ENCODE data around the gene GUCY1A2. TPM values are rescaled to one million over a fixed set of nuclear protein-coding genes. Genes with fewer than 3 reads are reported as not detected.
"Not testable (repeated sequence)": the region's sequence is repeated elsewhere in the genome, so short reads cannot be mapped to it uniquely, and the experiment has no call there.

Gene GUCY1A2
- total RNA-seq, 6 experiments from 2014 or later = 1.1 to 4.9 (median 2.5) TPM

DNA sequence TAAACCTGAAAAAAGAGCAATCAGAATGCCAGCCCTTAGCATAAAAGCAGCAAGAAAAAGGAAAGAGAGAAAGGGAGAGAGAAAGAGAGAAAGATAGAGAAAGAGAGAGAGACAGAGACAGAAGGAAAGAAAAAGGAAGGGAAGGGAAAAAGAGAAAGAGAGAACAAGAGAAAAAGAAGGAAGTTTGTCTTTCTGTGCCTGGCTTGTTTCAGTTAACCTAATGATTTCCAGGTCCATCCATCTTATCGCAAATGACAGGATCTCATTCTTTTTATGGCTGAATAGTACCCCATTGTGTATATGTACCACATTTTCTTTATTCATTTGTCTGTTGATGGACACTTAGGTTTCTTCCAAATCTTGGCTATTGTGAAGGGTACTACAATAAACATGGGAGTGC lies 230.8 kb downstream of the GUCY1A2 start:
- H3K4me3 ChIP-seq = no peak overlapping the region
- no peak overlapping the region for H3K27ac ChIP-seq
- WGBS (ENCODE audit: insufficient coverage, low coverage, low lambda C conversion rate, missing lambda C conversion rate) = 100% methylated on average over 1 of the region's 1 CpG
- H3K27me3 ChIP-seq = no peaks in the 10 kb centered on the region
- intact Hi-C loops (cut with DNase I) = no loop called here
- TF ChIP-seq, protein P1, sequence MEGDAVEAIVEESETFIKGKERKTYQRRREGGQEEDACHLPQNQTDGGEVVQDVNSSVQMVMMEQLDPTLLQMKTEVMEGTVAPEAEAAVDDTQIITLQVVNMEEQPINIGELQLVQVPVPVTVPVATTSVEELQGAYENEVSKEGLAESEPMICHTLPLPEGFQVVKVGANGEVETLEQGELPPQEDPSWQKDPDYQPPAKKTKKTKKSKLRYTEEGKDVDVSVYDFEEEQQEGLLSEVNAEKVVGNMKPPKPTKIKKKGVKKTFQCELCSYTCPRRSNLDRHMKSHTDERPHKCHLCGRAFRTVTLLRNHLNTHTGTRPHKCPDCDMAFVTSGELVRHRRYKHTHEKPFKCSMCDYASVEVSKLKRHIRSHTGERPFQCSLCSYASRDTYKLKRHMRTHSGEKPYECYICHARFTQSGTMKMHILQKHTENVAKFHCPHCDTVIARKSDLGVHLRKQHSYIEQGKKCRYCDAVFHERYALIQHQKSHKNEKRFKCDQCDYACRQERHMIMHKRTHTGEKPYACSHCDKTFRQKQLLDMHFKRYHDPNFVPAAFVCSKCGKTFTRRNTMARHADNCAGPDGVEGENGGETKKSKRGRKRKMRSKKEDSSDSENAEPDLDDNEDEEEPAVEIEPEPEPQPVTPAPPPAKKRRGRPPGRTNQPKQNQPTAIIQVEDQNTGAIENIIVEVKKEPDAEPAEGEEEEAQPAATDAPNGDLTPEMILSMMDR (IDR thresholded peaks at IDR 0.05) = no peak
- no peak for TF ChIP-seq POLR2A (IDR thresholded peaks at IDR 0.05)
- H3K4me1 ChIP-seq = no peaks in the 10 kb centered on the region
- no peak for ATAC-seq
- DNase-seq = no peak
- no peaks in the 10 kb centered on the region for H3K9me3 ChIP-seq
- no peaks in the 10 kb centered on the region for H3K36me3 ChIP-seq

DNA sequence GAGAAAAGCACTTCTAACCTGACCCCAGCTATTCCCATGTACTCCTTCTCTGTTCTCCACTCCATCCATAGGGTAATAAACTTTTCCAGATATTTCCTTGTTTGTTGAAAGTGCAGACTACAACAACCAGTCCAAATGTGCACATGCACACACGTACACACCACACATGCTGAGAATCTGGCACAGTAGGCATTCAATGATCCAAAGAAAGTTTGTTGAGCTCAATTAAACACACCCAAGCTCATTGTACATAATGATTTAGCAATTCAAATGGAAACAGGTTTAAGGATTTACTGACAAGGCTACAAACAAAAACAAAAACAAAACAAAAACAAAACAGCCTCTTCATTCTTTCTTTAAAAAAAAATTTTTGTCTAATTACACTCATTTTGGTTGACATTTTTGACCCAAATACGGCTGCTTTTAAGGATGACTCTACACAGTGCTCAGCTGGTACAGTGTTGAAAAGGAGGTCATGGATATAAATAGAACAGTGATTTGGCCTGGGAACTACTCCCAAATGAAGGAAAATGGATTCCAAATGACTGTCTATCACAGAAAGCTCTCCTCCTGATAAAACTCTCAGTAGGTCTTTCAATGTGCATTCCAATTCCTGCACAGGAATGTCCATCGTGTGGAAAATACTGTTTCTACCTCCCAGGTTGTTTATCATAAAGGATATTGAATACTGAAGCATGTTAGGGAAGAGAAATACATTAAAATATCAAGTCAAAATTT lies 232.2 kb downstream of the GUCY1A2 start:
- TF ChIP-seq, protein P1 (IDR thresholded peaks at IDR 0.05) = no peak
- TF ChIP-seq POLR2A (IDR thresholded peaks at IDR 0.05) = no peak
- ATAC-seq (no peak), DNase-seq (no peak)
- Histone ChIP-seq H3K4me1 (no peaks in the 10 kb centered on the region), H3K9me3 (no peaks in the 10 kb centered on the region), H3K27ac (no peak overlapping the region), H3K4me3 (no peak overlapping the region), H3K36me3 (no peaks in the 10 kb centered on the region), H3K27me3 (no peaks in the 10 kb centered on the region)
- 24% methylated on average over 3 of the region's 3 CpGs for WGBS (ENCODE audit: insufficient coverage, low coverage, low lambda C conversion rate, missing lambda C conversion rate)
- intact Hi-C loops (cut with DNase I) = no loop called here

DNA sequence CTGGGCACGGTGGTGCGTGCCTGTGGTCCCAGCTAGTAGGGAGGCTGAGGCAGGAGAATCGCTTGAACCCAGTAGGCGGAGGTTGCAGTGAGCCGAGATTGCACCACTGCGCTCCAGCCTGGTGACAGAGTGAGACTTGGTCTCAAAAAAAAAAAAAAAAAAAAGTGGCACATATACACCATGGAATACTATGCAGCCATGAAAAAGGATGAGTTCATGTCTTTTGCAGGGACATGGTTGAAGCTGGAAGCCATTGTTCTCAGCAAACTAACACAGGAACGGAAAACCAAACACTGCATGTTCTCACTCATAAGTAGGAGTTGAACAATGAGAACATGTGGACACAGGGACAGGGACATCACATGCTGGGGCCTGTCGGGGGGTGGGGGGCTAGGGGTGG lies 241.0 kb downstream of the GUCY1A2 start:
- DNase-seq; H3K27me3 ChIP-seq; ATAC-seq; H3K9me3 ChIP-seq; intact Hi-C loops (cut with DNase I); H3K36me3 ChIP-seq; H3K27ac ChIP-seq; H3K4me1 ChIP-seq; H3K4me3 ChIP-seq: not testable (repeated sequence)
- 79% methylated on average over 8 of the region's 8 CpGs for WGBS (ENCODE audit: insufficient coverage, low coverage, low lambda C conversion rate, missing lambda C conversion rate)

DNA sequence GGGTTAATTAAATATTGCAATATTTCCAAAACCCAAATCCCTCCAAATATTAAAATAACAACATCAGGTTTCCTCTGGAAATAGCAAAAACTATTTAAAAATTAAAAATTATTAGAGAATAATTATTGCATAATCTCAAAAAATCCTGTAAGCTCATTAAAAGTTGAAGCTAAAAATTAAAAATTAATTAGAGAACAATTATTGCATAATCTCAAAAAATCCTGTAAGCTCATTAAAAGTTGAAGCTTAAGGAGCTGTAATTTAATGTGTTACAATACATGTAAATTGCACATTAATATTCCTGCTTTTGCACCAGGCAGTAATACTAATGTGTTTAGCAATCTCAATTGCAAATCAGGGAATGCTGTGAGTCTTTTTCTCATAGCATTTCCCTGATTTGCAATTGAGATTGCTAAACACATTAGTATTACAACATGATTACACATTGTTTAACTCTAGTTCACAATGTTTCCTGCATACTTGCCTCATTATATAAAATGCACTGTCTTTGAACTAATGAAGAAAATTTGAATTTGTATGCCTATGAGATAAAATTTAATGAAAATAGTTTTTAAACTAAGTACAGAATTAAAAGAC lies 247.7 kb downstream of the GUCY1A2 start:
- intact Hi-C loops (cut with DNase I) = no loop called here
- Histone ChIP-seq H3K4me1 (no peaks in the 10 kb centered on the region), H3K27me3 (no peaks in the 10 kb centered on the region), H3K36me3 (no peaks in the 10 kb centered on the region), H3K4me3 (no peak overlapping the region), H3K27ac (no peak overlapping the region), H3K9me3 (no peaks in the 10 kb centered on the region)
- no peak for ATAC-seq
- TF ChIP-seq, protein P1 (IDR thresholded peaks at IDR 0.05) = no peak
- no peak for TF ChIP-seq POLR2A (IDR thresholded peaks at IDR 0.05)
- no peak for DNase-seq

DNA sequence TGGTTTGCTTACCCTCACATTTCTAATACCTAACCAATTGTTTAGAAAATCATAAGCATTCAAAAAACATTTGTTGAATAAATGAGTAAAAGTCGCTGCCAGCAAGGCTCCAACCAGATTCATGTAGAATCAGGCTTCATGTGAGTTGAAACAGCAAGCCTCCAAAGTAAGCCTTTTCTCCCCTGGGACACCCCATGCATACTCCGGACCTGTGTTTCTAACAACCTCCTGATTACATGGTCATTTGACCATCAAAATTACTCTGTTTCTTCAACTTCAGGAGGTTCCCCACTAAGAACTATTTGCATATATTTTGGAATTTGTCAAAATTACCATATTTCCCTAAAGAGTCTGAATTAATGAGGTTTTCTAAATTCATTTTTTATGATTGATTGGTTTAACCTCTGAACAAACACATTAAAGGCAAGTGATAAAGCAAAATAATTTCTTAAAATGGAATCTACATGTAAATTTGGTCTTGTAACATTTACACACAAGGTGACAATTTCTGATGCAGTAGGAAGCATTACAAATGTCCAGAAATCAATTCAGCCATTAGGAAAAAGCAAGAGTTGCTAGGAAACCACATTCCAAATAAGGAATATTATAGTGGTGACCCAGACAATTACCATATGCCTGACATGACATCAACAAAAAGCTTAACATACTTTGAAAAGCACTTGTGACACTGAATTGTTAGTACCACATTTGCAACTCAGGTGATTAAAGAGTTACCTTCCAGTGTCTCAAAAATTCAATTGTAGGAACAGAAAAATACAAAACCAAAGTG lies 252.6 kb downstream of the GUCY1A2 start:
- no peak for TF ChIP-seq POLR2A (IDR thresholded peaks at IDR 0.05)
- TF ChIP-seq, protein P1 (IDR thresholded peaks at IDR 0.05) = no peak
- Histone ChIP-seq H3K9me3 (no peaks in the 10 kb centered on the region), H3K27ac (no peak overlapping the region), H3K36me3 (no peaks in the 10 kb centered on the region), H3K27me3 (no peaks in the 10 kb centered on the region), H3K4me1 (no peaks in the 10 kb centered on the region), H3K4me3 (no peak overlapping the region)
- WGBS (ENCODE audit: insufficient coverage, low coverage, low lambda C conversion rate, missing lambda C conversion rate) = 51% methylated on average over 2 of the region's 2 CpGs
- intact Hi-C loops (cut with DNase I) = no loop called here
- no peak for ATAC-seq
- no peak for DNase-seq
